GM20000 (cell line): ENCODE data around the gene FGFRL1.
"Not testable (repeated sequence)": the region's sequence is repeated elsewhere in the genome, so short reads cannot be mapped to it uniquely, and the experiment has no call there.

Experiments
- DNase-seq: peaks from one replicate; pipeline ENCODE4 v3.0.0; 2012; ENCODE audit warnings: low spot score
- CTCF ChIP-seq: IDR thresholded peaks from 2 replicates; pipeline ENCODE4 v1.5.1; 2012; ENCODE audit warnings: mild to moderate bottlenecking, control low read depth; ENCODE audit errors: extremely low read depth, missing control alignments

Gene FGFRL1

GRCh38 chr4:993111-994029 is 18.1 kb upstream of the FGFRL1 start, which contains the start of gene SLC26A1:
SLC26A1 (minus strand) TSS chr4:993404; CDS start chr4:991703, 1,701 bp downstream.
- DNase-seq, result no peak
- no peak for TF ChIP-seq CTCF

- TF ChIP-seq CTCF, result no peak
- DNase-seq, result no peak
Observed at GRCh38 chr4:995311-996026, 16.0 kb upstream of the FGFRL1 start.

- no peak for TF ChIP-seq CTCF
- DNase-seq, result no peak
Observed at GRCh38 chr4:996030-996996, 15.1 kb upstream of the FGFRL1 start.

GRCh38 chr4:996997-997374 is 14.4 kb upstream of the FGFRL1 start:
- DNase-seq, result no peak
- TF ChIP-seq CTCF, result no peak

- no peak for TF ChIP-seq CTCF
- DNase-seq, result no peak
Observed at GRCh38 chr4:997375-998071, 13.9 kb upstream of the FGFRL1 start.

- DNase-seq, result no peak
- no peak for TF ChIP-seq CTCF
Observed at GRCh38 chr4:998096-998691, 13.2 kb upstream of the FGFRL1 start.

GRCh38 chr4:999240-999863 is 12.1 kb upstream of the FGFRL1 start:
- not testable (repeated sequence) for DNase-seq
